ENCODE results near the gene TRIM14.

DNA sequence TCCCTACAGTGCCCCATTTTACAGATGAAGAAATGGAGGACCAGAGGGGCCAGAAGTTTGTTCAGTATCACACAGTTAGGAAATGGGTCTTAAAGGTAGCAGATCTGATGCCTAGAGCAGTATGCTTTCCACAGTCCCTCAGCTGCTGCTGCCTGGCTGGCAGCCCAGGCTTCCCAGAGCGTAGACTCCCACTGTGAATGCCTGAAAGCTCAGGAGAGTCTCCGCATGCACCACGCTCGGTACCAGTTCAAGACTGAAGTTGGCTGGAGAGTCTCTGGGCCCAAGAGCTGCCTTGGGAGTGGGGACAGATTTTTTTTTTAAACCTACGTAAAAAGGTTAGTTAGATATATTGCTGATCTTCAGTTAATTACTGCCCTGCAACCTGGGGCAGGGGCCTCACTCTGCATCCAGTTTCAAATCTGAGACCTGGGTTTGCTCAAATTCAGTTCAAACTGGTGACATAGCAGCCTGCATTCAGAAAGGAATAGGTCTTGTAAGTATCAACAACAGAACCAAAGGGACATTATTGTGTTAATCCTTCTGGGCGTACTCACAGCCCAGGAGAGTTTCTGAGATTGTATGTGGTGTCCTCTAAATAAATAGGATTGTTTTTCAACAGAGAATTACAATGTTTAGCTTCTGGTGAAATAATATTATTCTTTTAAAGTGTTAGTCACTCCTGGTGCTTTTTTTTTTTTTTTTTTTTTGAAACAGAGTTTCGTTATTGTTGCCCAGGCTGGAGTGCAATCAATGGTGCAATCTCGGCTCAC lies 54.2 kb downstream of the TRIM14 start:
- TF ChIP-seq POLR2A (IDR thresholded peaks at IDR 0.05) (no peak), CTCF (IDR thresholded peaks at IDR 0.05) (no peak)

All from lower leg skin (tissue), 3 donors.